ENCODE measurements around the gene SUSD6.
"Not testable (repeated sequence)": the region's sequence is repeated elsewhere in the genome, so short reads cannot be mapped to it uniquely, and the experiment has no call there.

Gene SUSD6

GRCh38 chr14:69630360-69630759 lies 19.0 kb downstream of the SUSD6 start:
- Histone ChIP-seq H3K9me3 (no peaks in the 10 kb centered on the region), H3K4me1 (peaks cover 97% of the 10 kb centered on the region), H3K4me3 (no peak overlapping the region), H4K20me1 (peaks cover 100% of the 10 kb centered on the region), H3K36me3 (0 out of 2 replicates have a peak, but pooled peaks cover 7% of the 10 kb centered on the region), H3K4me2 (no peak overlapping the region), H3K27ac (no peak overlapping the region), H3K9ac (peak overlapping the region; percentile 5; the same call in 1 of the 2 replicates), H3K27me3 (no peaks in the 10 kb centered on the region)
- TF ChIP-seq Cebpa-rat (IDR thresholded peaks at IDR 0.05), result no peak

- H3K27me3 ChIP-seq, result no peaks in the 10 kb centered on the region
- no peaks in the 10 kb centered on the region for H3K9me3 ChIP-seq
- no peak overlapping the region for H3K4me3 ChIP-seq
- TF ChIP-seq Cebpa-rat (IDR thresholded peaks at IDR 0.05), result no peak
- H3K9ac ChIP-seq, result no peak overlapping the region
- H4K20me1 ChIP-seq, result peaks cover 100% of the 10 kb centered on the region
- H3K4me2 ChIP-seq, result peak overlapping the region; percentile 75
- 0 out of 2 replicates have a peak, but pooled peaks cover 7% of the 10 kb centered on the region for H3K36me3 ChIP-seq
- peaks cover 97% of the 10 kb centered on the region for H3K4me1 ChIP-seq
- no peak overlapping the region for H3K27ac ChIP-seq
Observed at GRCh38 chr14:69631509-69631908, 20.1 kb downstream of the SUSD6 start.

GRCh38 chr14:69632164-69632563 lies 20.8 kb downstream of the SUSD6 start:
- peaks cover 97% of the 10 kb centered on the region for H3K4me1 ChIP-seq
- no peak overlapping the region for H3K4me3 ChIP-seq
- 0 out of 2 replicates have a peak, but pooled peaks cover 7% of the 10 kb centered on the region for H3K36me3 ChIP-seq
- H3K9me3 ChIP-seq, result no peaks in the 10 kb centered on the region
- H3K4me2 ChIP-seq, result peak overlapping the region; percentile 75
- no peak overlapping the region for H3K9ac ChIP-seq
- peaks cover 100% of the 10 kb centered on the region for H4K20me1 ChIP-seq
- H3K27me3 ChIP-seq, result no peaks in the 10 kb centered on the region
- H3K27ac ChIP-seq, result peak overlapping the region; percentile 42; the same call in 1 of the 2 replicates
- no peak for TF ChIP-seq Cebpa-rat (IDR thresholded peaks at IDR 0.05)

GRCh38 chr14:69632593-69633151 lies 21.3 kb downstream of the SUSD6 start:
- Histone ChIP-seq H3K27ac (no peak overlapping the region), H3K36me3 (0 out of 2 replicates have a peak, but pooled peaks cover 7% of the 10 kb centered on the region), H3K9me3 (no peaks in the 10 kb centered on the region), H3K27me3 (no peaks in the 10 kb centered on the region), H3K9ac (no peak overlapping the region), H3K4me1 (peaks cover 97% of the 10 kb centered on the region), H3K4me2 (peak overlapping the region; percentile 75), H3K4me3 (no peak overlapping the region), H4K20me1 (peaks cover 100% of the 10 kb centered on the region)
- no peak for TF ChIP-seq Cebpa-rat (IDR thresholded peaks at IDR 0.05)

GRCh38 chr14:69633238-69633637 lies 21.8 kb downstream of the SUSD6 start:
- H3K4me2 ChIP-seq, result no peak overlapping the region

GRCh38 chr14:69635981-69636639 lies 24.7 kb downstream of the SUSD6 start:
- Histone ChIP-seq H3K9ac (peak overlapping the region; percentile 60; the same call in 1 of the 2 replicates), H3K36me3 (peaks cover 5% of the 10 kb centered on the region; the same call in 1 of the 2 replicates), H3K4me1 (peaks cover 73% of the 10 kb centered on the region), H3K4me2 (peak overlapping the region; percentile 68), H3K9me3 (peaks cover 18% of the 10 kb centered on the region), H4K20me1 (peaks cover 88% of the 10 kb centered on the region), H3K27ac (peak overlapping the region; percentile 54), H3K27me3 (no peaks in the 10 kb centered on the region), H3K4me3 (no peak overlapping the region)
- TF ChIP-seq Cebpa-rat (IDR thresholded peaks at IDR 0.05), result no peak

More at GRCh38 chr14:69633238-69633637, 21.8 kb downstream of the SUSD6 start:
- H3K27me3 ChIP-seq, result no peaks in the 10 kb centered on the region
- no peak overlapping the region for H3K4me3 ChIP-seq
- peaks cover 100% of the 10 kb centered on the region for H4K20me1 ChIP-seq
- no peak for TF ChIP-seq Cebpa-rat (IDR thresholded peaks at IDR 0.05)
- no peaks in the 10 kb centered on the region for H3K9me3 ChIP-seq
- peaks cover 97% of the 10 kb centered on the region for H3K4me1 ChIP-seq
- no peak overlapping the region for H3K9ac ChIP-seq
- no peak overlapping the region for H3K27ac ChIP-seq
- 0 out of 2 replicates have a peak, but pooled peaks cover 7% of the 10 kb centered on the region for H3K36me3 ChIP-seq

- Histone ChIP-seq H3K9me3 (peaks cover 26% of the 10 kb centered on the region), H3K4me2 (peak overlapping the region; percentile 68), H3K27me3 (no peaks in the 10 kb centered on the region), H3K4me1 (peaks cover 65% of the 10 kb centered on the region), H4K20me1 (peaks cover 80% of the 10 kb centered on the region), H3K27ac (peak overlapping the region; percentile 54), H3K36me3 (peaks cover 10% of the 10 kb centered on the region), H3K9ac (peak overlapping the region; percentile 60; the same call in 1 of the 2 replicates), H3K4me3 (no peak overlapping the region)
- TF ChIP-seq Cebpa-rat (IDR thresholded peaks at IDR 0.05), result no peak
Observed at GRCh38 chr14:69636718-69637480, 25.5 kb downstream of the SUSD6 start.

GRCh38 chr14:69637503-69638031 lies 26.2 kb downstream of the SUSD6 start:
- Histone ChIP-seq H3K9me3 (peaks cover 33% of the 10 kb centered on the region), H3K9ac (peak overlapping the region; percentile 28; the same call in 1 of the 2 replicates), H3K4me3 (no peak overlapping the region), H4K20me1 (peaks cover 73% of the 10 kb centered on the region), H3K36me3 (peaks cover 17% of the 10 kb centered on the region), H3K27ac (no peak overlapping the region), H3K27me3 (no peaks in the 10 kb centered on the region), H3K4me2 (peak overlapping the region; percentile 68), H3K4me1 (peaks cover 58% of the 10 kb centered on the region)
- TF ChIP-seq Cebpa-rat (IDR thresholded peaks at IDR 0.05), result no peak

GRCh38 chr14:69640931-69641330 lies 29.5 kb downstream of the SUSD6 start:
- Histone ChIP-seq H3K4me1 (peaks cover 26% of the 10 kb centered on the region), H3K27ac (no peak overlapping the region)

GRCh38 chr14:69642212-69642793 lies 30.9 kb downstream of the SUSD6 start:
- H3K27ac ChIP-seq, H3K9ac ChIP-seq, H3K4me3 ChIP-seq, H3K27me3 ChIP-seq, H3K4me2 ChIP-seq: not testable (repeated sequence)
- Histone ChIP-seq H3K4me1 (peaks cover 12% of the 10 kb centered on the region), H3K36me3 (peaks cover 41% of the 10 kb centered on the region), H4K20me1 (peaks cover 65% of the 10 kb centered on the region), H3K9me3 (peaks cover 44% of the 10 kb centered on the region)

More at GRCh38 chr14:69640931-69641330, 29.5 kb downstream of the SUSD6 start:
- H4K20me1 ChIP-seq, result peaks cover 65% of the 10 kb centered on the region
- peaks cover 44% of the 10 kb centered on the region for H3K9me3 ChIP-seq
- H3K27me3 ChIP-seq, result no peaks in the 10 kb centered on the region
- no peak for TF ChIP-seq Cebpa-rat (IDR thresholded peaks at IDR 0.05)
- peaks cover 37% of the 10 kb centered on the region for H3K36me3 ChIP-seq
- H3K9ac ChIP-seq, result no peak overlapping the region
- no peak overlapping the region for H3K4me2 ChIP-seq
- no peak overlapping the region for H3K4me3 ChIP-seq

Data from BLaER1 (cell line).